Activated T-helper 1 cell treated with anti-CD3 and anti-CD28 coated beads, Interleukin-12 subunit alpha, Interleukin-12 subunit beta, Interleukin-2, Interleukin-4 antibody, amounts not matched to agents 30 ng/mL and 10 ng/mL and 1 ng/mL, durations not matched to agents 14 hours and 24 hours and 36 hours (primary cell): ENCODE data around the gene OBSL1. TPM values are rescaled to one million over a fixed set of nuclear protein-coding genes. Genes with fewer than 3 reads are reported as not detected.

ENCODE experiments used
- DNase-seq: peaks from one replicate; pipeline ENCODE4 v3.0.0; 2021; ENCODE audit warnings: low spot score
- H3K27ac Mint-ChIP-seq: one replicate; pipeline ENCODE4 v1.8.0; 2021; ENCODE audit warnings: mild to moderate bottlenecking, mixed read lengths
- H3K27me3 Mint-ChIP-seq: one replicate; pipeline ENCODE4 v1.8.0; 2022; ENCODE audit warnings: mild to moderate bottlenecking, moderate library complexity, mixed read lengths; ENCODE audit not compliant: insufficient read depth
- H3K36me3 Mint-ChIP-seq: one replicate; pipeline ENCODE4 v1.8.0; 2021; ENCODE audit warnings: low read depth, mixed read lengths
- H3K4me1 Mint-ChIP-seq: one replicate; pipeline ENCODE4 v1.8.0; 2021; ENCODE audit warnings: low read depth, mixed read lengths
- H3K4me3 Mint-ChIP-seq: one replicate; pipeline ENCODE4 v1.8.0; 2021; ENCODE audit warnings: mild to moderate bottlenecking, moderate library complexity, mixed read lengths
- H3K9me3 Mint-ChIP-seq: one replicate; pipeline ENCODE4 v1.8.0; 2021; ENCODE audit warnings: mixed read lengths
- intact Hi-C: fragments of 100-400 bp; cut with micrococcal nuclease; formaldehyde crosslinking; loops from one replicate; pipeline ENCODE4 v1.15.1; 2024
- total RNA-seq: library from RNA; stranded (reverse); gene quantifications from 2 replicates; pipeline ENCODE4 v1.2.3, GENCODE V29; 2022

OBSL1 gene
- total RNA-seq, 1 donor from 2014 or later = 0.21 TPM

GRCh38 chr2:219502618-219503017 is 68.7 kb downstream of the OBSL1 start:
- Mint-ChIP-seq H3K36me3 (peaks cover 17% of the 10 kb centered on the region), H3K9me3 (no peaks in the 10 kb centered on the region), H3K4me1 (peaks cover 36% of the 10 kb centered on the region), H3K4me3 (no peak overlapping the region), H3K27me3 (peaks cover 5% of the 10 kb centered on the region), H3K27ac (no peak overlapping the region)
- no peak for DNase-seq
- intact Hi-C loops = no loop called here

GRCh38 chr2:219501849-219502248 is 69.5 kb downstream of the OBSL1 start:
- H3K4me1 Mint-ChIP-seq = peaks cover 36% of the 10 kb centered on the region
- no peak overlapping the region for H3K27ac Mint-ChIP-seq
- H3K9me3 Mint-ChIP-seq = no peaks in the 10 kb centered on the region
- no peak overlapping the region for H3K4me3 Mint-ChIP-seq
- H3K27me3 Mint-ChIP-seq = peaks cover 10% of the 10 kb centered on the region
- H3K36me3 Mint-ChIP-seq = peaks cover 17% of the 10 kb centered on the region
- no peak for DNase-seq
- intact Hi-C loops = no loop called here

Other genes with a start within 250 kb of the OBSL1 start
- gene RESP18, start 238.8 kb downstream of the OBSL1 start, total RNA-seq = not detected in 2 replicates
- gene DNPEP, start 183.6 kb downstream of the OBSL1 start, total RNA-seq = 124 and 128 TPM in 2 replicates
- not detected in 2 replicates for gene DES, start 153.2 kb downstream of the OBSL1 start, total RNA-seq
- gene SPEG, start 136.7 kb downstream of the OBSL1 start, total RNA-seq = 0.13 TPM in 1 of 2 replicates, not detected in the other
- 41.3 and 50.3 TPM in 2 replicates for gene GMPPA, start 72.6 kb downstream of the OBSL1 start, total RNA-seq
- gene ASIC4, start 57.1 kb downstream of the OBSL1 start, total RNA-seq = 0.08 TPM in 1 of 2 replicates, not detected in the other
- gene CHPF, start 27.7 kb downstream of the OBSL1 start, total RNA-seq = 41.3 and 43.4 TPM in 2 replicates
- 2.9 and 3.3 TPM in 2 replicates for gene TMEM198, start 27.5 kb downstream of the OBSL1 start, total RNA-seq
- gene INHA, start 771 bp upstream of the OBSL1 start, total RNA-seq = not detected in 2 replicates
- gene STK11IP, start 26.3 kb upstream of the OBSL1 start, total RNA-seq = 38.0 and 38.9 TPM in 2 replicates
- 0.17 TPM in 1 of 2 replicates, not detected in the other for gene SLC4A3, start 56.1 kb upstream of the OBSL1 start, total RNA-seq